ENCODE measurements around the gene PDK2. TPM values are rescaled to one million over a fixed set of nuclear protein-coding genes. Genes with fewer than 3 reads are reported as not detected.

PDK2 gene
- total and polyA plus RNA-seq, 9 of the 15 experiments (the other 6 are each of a cell fraction or from before 2014, with no cell fraction given) = 0.03 to 2.5 (median 1.4) TPM

- TF ChIP-seq, protein P1, sequence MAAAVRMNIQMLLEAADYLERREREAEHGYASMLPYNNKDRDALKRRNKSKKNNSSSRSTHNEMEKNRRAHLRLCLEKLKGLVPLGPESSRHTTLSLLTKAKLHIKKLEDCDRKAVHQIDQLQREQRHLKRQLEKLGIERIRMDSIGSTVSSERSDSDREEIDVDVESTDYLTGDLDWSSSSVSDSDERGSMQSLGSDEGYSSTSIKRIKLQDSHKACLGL (CRISPR knock-in tag; IDR thresholded peaks at IDR 0.05; ENCODE audit: borderline replicate concordance, poor library complexity, severe bottlenecking) = no peak
- TF ChIP-seq CUX1 (CRISPR knock-in tag; IDR thresholded peaks at IDR 0.05) (no peak), HDAC6 (IDR thresholded peaks at IDR 0.05; ENCODE audit: low read depth, low read length) (no peak), HMBOX1 (IDR thresholded peaks at IDR 0.05) (peak; percentile 40; the same call in 1 of the 2 replicates), TAF1 (IDR thresholded peaks at IDR 0.05; ENCODE audit: control insufficient read depth, extremely low read depth, insufficient read depth, low read length, severe bottlenecking) (no peak), SMAD4 (CRISPR knock-in tag; conservative IDR thresholded peaks at IDR 0.05) (0 out of 2 replicates have a peak, but pooled peaks have one; percentile 33), FOXJ3 (CRISPR knock-in tag; IDR thresholded peaks at IDR 0.05) (no peak), CC2D1A (IDR thresholded peaks at IDR 0.05) (0 out of 2 replicates have a peak, but pooled peaks have one; percentile 32), ZNF644 (tag; IDR thresholded peaks at IDR 0.05; ENCODE audit: low read depth) (no peak), ZFPM2 (CRISPR knock-in tag; IDR thresholded peaks at IDR 0.05) (no peak), TBP (optimal IDR thresholded peaks at IDR 0.05; ENCODE audit: low read depth, low read length) (peak; percentile 28), CBX5 (IDR thresholded peaks at IDR 0.05; ENCODE audit: borderline replicate concordance, low read depth) (no peak), SFPQ (IDR thresholded peaks at IDR 0.05; ENCODE audit: low read depth, low read length) (no peak), WHSC1 (IDR thresholded peaks at IDR 0.05; ENCODE audit: low read length) (no peak)
Observed at GRCh38 chr17:50153650-50154575, 58.8 kb downstream of the PDK2 start (continued).

Data from K562 (cell line).